Raji (cell line): Measurements from ENCODE around the gene LRRC3B.

Source experiments
- POLR2A ChIP-seq: IDR thresholded peaks from 2 replicates; pipeline ENCODE4 v1.6.1; 2011; ENCODE audit warnings: low read depth, low read length, control low read depth; ENCODE audit not compliant: insufficient read depth

LRRC3B gene

DNA sequence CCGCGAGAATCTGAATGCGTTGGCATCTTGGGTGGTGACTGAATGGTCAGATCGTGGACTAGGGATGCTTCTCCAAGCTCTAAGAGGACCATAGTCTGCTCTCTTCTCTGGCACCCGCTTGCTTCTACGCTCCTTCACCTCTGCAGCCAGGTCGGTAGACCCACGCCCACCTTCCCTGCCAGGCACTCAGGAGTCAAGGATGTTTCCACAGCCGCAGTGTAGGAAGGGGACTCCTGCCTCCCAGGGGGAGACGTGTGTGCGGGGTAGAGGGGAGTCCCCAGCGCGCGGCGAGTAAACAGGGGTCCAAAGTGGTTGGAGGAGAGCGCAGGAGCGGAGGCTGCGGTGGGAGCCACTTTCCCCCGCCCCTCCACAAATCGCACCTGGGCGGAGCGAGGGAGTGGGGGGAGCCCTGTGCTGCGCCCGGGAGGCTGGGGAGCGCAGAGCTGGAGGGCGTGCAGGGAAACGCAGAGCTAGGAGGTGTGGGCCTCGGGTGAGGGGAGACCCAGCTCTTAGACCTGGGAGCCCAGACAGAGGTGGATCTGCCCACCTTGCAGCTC, 1.7 kb downstream of the LRRC3B start:
- TF ChIP-seq POLR2A = no peak

GRCh38 chr3:26625187-26625586, 2.6 kb downstream of the LRRC3B start:
- no peak for TF ChIP-seq POLR2A

DNA sequence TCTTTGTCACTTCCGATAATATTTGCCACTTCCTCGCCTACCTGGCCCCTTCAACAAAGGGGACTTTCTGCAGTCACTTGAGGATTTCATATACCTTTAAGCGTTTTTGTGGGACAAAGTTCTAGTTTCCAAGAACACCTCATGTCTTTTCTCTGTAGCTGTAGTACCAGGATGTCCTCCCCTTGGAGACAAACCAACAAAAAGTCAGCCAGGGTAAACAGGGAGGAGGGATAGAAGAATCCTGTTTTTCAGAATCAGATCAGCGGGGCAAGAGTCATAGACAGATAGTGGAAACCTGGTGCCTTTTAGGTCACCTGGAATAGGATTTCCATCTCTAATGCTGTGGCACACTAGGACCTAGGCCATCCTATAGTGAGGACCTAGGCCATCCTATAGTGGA, 4.5 kb downstream of the LRRC3B start:
- TF ChIP-seq POLR2A = no peak

GRCh38 chr3:26628915-26629314, 6.3 kb downstream of the LRRC3B start:
- TF ChIP-seq POLR2A = no peak

DNA sequence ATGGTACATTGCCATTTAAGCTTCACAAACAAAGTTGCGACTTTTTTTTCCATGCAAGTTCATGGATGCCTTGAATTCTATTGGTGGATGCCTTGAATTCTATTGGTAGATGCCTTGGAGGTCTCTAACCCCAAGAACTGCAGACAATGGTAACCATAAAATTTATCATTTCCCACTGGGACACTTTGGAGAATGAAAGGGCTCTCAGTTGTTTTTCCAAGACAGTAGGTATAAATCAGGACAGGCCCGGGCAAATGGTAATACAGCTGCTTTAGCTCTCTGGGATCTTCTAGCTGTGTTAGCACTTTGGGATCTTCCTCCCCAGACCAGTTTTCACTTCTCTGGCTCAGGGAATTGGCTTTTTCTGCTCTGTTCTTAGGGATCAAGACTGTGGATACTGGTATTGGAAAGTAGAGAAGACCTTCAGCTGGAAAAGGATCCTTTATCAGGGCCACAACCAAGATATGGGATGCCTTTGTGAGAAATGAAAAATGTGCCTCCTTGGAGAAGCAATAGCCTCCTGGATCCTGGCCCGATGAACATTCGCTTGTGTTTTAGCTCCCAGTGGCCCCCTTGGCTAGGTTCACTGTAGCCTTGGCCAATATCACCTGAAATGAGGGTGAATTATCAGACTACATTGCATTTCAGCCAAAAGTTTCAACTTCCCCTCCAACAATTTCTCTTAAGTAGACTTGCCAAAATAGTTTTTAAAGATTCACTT, 8.3 kb downstream of the LRRC3B start:
- no peak for TF ChIP-seq POLR2A

GRCh38 chr3:26631390-26631738, 8.8 kb downstream of the LRRC3B start:
- TF ChIP-seq POLR2A = no peak

GRCh38 chr3:26634601-26635000, 12.0 kb downstream of the LRRC3B start:
- TF ChIP-seq POLR2A = no peak

DNA sequence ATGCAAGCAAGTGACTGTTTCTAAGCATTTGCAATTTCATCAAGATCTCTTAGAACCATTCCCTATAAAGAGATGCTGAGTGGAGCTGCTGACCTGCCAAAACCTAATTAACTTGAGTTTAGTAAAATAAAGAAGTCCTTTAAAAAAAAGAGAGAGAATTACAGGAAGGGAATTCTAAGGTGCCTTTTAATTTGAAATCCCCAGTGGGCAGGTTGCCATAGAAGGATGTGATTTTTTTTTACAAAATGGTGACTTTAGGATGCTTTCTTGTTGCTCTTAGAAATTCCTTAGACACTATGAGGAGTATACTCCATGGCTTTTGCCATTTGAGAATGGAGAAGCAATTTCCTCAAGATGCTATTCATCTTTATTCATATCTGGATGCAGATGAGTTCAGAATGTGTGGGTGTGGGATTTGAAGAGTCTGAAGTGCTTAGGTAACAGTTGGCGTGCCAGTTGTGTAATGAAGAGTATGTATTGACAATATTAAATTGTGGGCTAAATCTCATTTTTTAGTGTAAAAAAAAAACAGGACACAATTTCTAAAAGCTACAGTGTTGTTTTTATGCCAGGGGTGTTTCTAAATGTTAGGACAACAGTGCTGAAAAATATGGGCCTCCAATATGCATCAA, 13.6 kb downstream of the LRRC3B start:
- TF ChIP-seq POLR2A = no peak

DNA sequence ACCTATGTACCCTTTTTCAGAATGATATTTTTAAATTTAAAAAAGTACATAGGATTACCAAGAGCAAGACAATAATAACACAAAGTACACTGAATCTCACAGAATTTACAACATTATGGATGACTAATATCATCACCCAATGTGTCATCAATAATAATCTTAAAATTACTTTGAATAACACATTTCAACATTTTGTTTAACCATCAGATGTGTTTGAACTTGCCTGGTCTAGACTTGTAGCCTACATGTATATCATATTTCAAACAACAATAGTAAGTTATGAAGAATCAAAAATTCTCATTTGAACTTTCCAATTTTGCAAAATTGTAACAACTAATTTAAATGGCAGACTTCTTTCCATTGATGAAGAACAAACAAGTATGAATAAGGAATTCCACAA, 15.1 kb downstream of the LRRC3B start:
- no peak for TF ChIP-seq POLR2A

DNA sequence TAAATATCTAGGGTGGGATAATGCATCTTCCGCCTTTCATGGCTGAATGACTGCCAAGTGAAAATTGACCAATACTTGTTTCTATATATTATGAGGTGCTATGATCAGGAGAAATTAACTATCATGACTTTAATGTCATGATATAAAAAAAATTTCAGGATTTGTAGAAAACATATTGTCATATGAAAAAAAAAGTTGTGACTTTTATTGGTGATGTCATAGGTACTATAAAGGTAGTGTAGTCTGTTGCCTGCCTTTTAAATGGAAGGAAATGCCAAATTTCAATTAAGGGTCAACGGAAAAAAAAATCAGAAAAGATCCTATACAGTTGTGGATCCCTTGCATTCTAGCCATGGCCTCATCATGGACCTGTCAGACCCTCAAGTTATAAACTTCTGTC, 15.5 kb downstream of the LRRC3B start:
- TF ChIP-seq POLR2A = no peak

- no peak for TF ChIP-seq POLR2A
These were observed 16.8 kb downstream of the LRRC3B start for GRCh38 chr3:26639339-26639738.

DNA sequence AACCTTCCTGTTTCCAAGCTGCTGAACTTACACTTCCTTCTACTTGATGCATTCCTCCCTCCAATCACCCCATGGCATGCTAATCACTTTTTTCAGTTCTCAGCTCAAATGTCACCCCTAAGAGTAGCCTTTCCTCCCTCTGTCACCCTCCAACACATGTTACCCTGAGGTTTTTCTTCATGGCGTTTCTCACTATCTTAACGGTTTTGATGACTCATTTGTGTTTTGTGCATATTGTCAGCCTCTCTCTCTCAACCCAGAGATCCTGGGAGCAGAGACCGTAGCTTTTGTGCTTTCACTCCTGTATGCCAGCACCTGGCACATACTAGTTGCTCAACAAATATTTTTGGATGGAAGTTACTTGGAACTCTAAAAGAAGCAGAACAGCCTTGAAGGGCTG, 24.5 kb downstream of the LRRC3B start:
- no peak for TF ChIP-seq POLR2A

DNA sequence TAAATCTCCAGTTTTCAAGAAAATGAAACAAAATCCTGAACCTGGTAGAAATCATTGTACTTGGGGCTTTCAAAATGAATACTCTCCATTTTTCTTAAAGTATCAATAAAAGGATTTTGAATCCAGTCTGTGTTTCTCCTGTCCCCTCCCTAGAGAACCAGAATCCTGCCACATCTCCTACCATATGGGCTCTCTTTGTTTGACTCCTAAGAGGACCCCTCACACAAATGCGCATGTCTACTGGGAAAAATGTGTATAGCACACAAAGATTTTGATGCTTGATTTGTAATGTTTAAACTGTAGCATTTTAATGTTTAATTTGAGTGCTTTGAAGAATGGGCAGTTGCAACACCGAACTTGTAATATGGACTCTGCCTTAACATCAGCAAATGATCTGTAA, 25.9 kb downstream of the LRRC3B start:
- no peak for TF ChIP-seq POLR2A

DNA sequence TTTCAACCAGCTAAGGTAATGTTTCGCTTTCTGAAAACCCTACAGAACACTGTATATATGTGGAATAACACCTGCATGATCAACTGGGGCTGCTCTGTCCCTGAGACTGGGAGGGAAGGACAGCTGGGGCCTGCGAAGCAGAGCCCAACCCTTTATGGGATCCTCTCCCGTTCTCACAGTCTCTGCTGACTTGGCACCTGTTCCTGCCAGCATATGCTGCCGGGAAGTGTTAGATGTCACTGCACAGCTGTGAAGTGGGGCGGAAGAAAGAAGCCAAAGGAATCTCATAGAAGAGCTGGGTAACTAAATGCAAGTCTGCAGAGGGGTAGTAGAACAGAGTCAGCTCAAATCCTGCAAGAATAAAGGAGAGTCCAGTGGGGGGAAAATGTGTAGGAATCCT, 29.6 kb downstream of the LRRC3B start:
- no peak for TF ChIP-seq POLR2A

GRCh38 chr3:26653811-26654425, 31.3 kb downstream of the LRRC3B start:
- TF ChIP-seq POLR2A = no peak

- no peak for TF ChIP-seq POLR2A
These were observed 32.7 kb downstream of the LRRC3B start for GRCh38 chr3:26655231-26655630.
